T follicular helper cell (primary cell): ENCODE results near the gene SLFN12.
"Not testable (repeated sequence)": the region's sequence is repeated elsewhere in the genome, so short reads cannot be mapped to it uniquely, and the experiment has no call there.

Source experiments
- DNase-seq: peaks from one replicate; pipeline ENCODE4 v3.0.0-alpha.2; 2020; ENCODE audit warnings: low read depth

Gene SLFN12

DNA sequence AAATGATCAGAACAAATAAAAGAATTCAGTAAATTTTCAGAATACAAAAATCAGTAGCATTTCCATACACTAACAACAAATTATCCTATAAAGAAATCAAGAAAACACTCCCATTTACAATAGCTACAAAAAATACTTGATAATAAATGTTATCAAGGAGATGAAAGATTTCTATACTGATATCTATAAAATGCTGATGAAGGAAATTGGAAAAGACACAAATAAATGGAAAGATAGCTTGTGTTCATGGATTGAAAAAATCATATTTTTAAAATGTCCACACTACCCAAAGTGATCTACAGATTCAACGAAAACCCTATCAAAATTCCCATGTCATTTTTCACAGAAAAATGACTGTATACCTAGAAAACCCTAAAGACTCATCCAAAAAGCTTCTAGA is 18.1 kb downstream of the SLFN12 start:
- no peak for DNase-seq

DNA sequence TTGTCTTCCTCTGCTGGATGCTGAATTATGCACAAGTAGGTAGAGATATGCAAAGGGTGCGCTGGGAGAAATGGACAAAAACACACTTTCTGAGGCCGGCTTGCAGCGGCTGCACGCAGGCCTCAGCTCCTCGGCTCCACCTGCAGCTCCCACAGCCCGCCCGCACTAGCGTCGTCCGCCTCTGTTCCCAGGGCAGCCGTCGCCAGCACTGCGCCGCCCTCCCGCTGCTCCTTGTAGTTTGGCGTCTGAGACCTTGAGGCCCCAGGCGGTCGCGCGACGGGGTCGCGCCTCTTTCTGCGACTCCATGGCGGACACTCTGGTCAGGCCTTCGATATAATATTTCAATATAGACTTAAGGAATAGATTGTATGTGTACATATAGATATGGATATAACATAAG is 24.8 kb downstream of the SLFN12 start:
- no peak for DNase-seq

DNA sequence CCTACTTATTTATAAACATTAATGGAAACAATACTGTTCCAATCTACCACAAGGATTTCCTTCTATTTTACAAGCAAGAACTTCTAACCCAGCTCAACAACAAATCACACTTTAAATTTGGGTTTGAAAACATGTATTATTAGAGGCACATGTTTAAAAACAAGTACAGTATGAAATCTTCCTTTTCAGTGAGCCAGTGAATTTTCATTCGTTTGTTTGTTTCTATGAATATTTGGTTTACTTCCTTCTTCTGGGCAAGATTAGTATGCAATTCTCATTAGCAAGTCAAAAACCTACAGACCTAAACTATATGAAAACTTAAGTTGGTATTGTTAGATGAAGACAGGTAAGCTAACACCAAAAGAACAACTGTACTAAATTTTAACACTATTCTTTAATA is 25.7 kb downstream of the SLFN12 start:
- no peak for DNase-seq

DNA sequence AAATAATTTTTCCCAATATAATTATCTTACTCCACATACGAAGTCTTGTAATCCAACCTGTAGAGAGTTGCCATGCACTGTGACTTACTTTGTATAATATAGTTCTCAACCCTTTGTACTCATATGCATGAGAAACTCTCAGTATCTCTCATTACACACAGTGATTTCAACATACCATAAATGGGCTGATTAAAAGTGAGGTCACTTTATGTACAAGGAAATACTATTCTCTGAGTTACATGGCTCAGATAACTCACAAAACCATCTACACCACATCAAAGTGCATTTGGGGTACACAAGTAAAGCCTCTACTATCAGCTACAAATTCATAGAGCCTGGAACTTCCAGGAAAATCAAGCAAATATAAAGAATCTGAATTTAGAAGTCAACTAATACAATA is 27.9 kb downstream of the SLFN12 start:
- DNase-seq = no peak

DNA sequence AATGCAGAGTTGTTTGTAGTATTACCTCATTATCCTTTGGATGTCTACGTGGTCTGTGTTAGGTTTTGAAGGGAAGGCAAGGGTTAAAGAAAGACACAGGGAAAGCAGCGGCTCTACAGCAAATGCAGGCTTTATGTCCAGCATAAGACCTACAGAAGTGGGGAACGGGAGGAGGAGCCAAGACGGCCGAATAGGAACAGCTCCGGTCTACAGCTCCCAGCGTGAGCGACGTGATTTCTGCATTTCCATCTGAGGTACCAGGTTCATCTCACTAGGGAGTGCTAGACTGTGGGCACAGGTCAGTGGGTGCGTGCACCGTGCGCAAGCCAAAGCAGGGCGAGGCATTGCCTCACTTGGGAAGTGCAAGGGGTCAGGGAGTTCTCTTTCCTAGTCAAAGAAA is 38.5 kb downstream of the SLFN12 start:
- DNase-seq = not testable (repeated sequence)

DNA sequence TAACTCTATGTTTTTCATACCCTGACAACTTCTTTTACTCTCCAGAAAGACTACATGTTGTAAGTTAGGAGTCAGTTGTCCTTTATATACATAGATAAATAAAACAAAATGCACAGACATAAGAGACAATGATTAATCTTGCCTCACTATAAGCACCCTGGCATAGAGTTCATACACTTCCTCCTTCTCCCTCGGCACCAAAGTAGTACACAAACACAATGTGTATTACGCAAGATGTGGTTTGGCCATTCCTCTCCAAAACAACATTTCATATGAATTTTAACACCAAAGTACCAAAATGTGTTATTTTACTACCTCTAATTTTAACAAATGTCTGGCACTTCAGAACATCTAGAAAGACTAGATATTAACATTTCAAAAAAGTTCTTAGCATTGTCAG is 41.6 kb downstream of the SLFN12 start:
- DNase-seq = no peak

DNA sequence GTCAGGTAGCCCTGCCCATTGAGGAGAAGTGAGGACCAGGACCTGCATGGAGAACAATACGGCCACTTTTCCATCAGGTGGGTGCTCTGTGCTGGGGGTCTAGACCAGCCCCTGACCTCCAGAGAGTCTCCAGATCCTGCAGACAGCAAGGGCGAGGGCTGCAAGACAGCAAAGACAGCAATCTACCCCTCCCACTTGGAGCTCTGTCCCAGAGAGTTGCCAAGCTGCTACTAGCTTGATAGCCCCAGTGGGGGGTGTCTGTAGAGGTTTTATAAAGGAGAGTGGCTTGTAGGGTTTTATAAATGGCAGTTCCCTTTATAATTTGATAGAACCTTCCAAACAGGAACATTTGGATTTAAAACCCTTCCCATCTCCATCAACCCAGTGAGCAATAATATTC is 42.1 kb downstream of the SLFN12 start:
- no peak for DNase-seq

DNA sequence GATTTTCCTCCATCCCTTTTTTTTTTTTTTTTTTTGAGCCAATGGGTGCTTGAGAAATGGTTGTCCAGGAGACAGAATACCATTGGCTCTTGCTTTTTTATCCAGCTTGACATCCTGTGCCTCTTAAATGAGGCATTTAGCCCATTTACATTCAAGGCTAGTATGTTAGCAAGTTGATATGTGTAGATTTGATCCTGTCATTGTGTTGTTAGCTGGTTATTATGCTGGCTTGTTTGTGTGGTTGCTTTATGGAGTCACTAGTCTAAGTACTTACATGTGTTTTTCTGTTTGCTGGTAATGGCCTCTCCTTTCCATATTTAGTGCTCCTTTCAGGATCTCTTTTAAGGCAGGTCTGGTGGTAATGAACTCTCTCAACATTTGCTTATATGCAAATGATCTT is 44.8 kb downstream of the SLFN12 start:
- DNase-seq = no peak

DNA sequence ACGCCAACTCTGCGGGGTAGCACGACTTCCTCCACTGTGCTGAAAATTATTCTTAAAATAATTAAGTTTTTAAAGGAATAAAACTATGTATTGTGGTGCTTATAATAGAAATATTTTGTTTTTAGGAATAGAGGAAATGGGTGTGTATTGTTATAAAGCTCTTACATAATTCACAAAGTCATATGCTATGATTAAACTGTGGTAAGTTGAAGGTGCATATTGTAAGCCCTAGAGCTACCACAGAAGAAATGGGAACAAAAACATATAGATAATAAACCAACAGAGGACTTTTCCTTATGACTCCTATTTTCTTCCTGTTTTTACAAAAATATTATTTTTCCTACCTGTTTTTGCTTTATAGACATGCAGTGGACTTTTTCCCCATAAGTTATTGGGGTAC is 54.6 kb downstream of the SLFN12 start:
- DNase-seq = no peak

DNA sequence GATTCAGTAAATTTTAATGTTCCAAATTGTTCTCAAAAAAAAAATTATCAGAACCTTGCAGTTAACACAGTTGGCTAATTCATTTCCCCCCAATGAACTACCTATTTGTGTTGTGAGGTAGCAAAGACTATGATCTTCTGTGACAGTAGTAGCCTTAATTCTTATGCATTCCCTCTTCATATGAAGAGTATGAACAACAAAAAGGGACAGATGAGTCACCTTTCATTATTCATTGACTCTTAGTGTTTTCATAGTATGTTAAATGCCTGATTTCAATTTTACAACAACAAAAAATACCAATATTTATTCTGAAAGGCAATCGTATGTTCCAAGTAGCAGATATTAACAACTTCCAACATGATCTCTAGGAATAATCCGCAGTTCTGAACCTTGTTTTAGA is 55.2 kb downstream of the SLFN12 start:
- no peak for DNase-seq

DNA sequence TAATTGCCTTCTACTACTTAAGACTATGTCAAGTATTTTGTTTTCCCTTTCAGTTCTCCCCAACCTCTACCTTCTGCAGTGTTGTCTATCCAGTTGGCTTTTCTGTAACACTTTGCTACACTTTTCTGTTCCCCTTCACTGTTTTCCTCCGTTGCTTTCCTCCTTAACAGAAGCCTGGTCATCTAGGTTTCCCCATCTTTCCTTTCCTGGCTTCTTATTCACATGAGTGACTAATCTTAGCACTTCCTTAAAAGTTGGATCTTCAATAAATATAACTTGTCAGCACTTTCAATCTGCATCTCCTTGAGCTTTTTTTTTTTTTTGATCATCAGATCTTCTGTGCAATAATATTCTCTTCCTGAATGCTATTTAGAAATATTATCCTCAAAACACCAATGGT is 56.1 kb downstream of the SLFN12 start:
- DNase-seq = no peak

DNA sequence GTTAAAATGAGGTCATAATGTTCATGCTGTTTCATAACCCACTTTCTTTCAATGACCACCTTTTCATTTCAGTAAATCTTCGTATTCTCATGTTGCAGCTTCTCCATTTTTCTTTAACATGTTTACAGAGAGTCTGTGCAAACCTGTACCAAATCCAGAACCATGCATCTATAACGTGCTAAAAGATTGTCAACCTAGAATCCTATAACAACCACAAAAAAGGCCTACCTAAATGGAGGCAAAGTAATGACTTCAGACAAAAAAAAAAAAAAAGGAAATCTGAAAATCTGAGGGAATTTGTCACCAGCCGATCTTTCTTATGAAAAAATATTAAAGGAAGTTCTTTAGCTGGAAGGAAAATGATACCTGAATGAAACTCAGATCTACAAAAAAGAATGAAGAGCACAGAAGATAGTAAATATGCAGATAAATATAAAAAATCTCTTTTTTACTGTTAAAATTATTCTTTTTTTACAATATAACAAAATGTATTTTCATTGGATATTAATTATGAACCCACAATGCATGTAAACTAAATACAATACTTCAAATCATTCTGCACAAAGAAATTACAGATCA is 57.4 kb downstream of the SLFN12 start:
- DNase-seq = no peak

DNA sequence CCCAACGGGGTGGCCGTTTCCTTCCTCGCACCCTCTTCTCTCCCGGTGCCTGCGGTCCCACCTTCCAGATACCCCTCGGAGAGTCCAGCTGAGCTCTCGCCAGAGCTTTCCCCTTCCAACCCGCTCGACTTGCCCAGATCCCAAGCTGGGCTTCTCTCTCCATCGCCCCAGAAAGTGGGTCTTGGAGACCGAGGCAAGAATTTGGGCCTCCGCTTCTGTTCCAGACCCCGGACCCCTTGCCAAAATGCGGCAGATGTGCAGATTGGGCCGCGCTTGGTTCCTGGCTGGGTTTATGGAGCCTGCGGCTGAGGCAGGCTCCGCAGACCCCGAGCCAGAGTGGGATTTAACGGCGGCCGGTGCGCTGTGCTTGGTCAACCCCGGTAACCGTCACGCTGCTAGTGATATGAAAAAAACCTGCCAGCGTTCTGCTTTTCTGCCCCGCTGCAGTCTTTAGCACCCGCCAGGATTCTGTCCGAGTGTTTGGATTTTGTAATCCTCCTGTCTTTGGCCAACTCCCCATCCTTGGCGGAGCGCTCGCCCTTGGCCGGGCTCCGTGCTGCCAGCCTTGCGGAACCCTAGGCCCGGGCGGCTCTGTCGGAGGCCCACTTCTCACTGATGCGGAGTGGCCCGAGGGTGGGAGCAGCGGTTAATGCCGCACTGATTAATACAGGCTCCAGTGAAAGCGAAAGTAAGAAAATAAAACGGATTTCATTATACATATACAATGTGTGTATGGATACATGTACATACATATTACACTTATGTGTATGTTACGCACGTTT is 58.1 kb downstream of the SLFN12 start:
- peak; percentile 4 for DNase-seq

DNA sequence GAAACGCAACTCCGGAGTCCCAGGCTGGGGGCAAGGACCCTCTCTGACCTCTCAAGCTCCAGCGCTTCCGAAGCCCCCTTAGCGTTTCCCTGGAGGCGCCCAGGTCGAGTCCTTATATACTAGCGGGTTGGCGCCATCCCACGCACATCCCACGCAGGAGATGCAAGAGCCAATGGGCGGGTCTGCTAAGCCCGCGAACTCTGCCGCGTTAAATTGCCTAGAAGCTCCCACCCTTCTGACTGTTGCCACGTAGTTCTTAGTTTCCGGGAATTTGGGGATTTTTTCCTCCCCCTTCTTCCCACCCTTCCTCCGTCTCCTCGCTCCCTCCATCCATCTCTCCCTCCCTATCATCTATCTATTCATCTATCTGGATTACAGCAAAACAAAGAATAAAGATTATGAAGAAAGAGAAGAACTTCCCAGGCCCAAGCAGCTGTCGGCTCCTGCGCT is 58.7 kb downstream of the SLFN12 start, which contains the start of gene SLFN11:
SLFN11 (minus strand) TSS at position 88 of the 450 bp plus-strand sequence. CDS start 9,814 bp downstream, outside the sequence.
- peak; percentile 83 for DNase-seq

DNA sequence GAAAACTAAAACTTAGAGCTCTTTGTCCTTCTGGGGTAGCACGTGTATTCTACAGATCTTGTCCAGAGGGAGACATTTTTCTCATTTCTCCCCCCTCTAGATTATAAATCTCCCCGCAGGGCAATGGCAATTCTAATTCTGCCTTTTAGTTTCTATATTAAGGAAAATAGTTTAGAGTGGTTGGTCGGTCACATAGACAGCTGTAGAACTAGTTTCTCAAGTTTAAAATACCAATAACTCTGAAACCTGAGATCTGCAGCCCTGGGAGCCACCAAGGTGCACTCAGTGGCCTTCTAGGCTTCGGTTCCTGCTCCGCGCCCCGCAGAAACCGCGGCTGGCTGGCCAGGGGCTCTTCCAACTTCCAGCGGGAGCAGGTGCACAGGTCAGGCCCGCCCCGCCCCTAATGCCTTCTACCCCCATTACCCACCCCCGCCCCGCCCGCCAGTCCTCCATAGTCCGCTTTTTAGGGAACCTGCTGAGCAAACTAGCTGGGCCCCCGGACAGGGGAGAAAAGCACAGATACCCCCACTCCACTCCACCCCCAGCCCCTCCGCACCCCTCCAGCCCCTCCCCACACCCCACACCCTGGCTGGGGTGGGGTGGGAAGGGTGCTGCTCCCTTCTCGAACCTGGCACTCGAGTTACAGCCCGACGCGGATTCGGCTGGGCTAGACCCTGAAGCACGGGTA is 59.3 kb downstream of the SLFN12 start:
- peak; percentile 9 for DNase-seq

DNA sequence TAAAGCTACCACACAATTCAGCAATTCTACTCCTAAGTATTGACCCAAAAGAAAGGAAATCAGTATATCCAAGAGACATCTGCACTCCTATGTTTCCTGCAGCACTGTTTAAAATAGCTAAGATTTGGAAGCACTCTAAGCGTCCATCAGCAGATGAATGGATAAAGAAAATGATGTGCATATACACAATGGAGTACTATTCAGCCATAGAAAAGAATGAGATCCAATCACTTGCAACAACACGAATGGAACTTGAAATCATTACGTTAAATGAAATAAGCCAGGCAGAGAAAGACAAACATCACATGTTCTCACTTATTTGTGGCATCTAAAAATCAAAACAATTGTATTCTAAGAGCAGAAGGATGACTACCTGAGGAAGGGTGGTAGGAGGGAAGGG is 60.4 kb downstream of the SLFN12 start:
- DNase-seq = no peak

DNA sequence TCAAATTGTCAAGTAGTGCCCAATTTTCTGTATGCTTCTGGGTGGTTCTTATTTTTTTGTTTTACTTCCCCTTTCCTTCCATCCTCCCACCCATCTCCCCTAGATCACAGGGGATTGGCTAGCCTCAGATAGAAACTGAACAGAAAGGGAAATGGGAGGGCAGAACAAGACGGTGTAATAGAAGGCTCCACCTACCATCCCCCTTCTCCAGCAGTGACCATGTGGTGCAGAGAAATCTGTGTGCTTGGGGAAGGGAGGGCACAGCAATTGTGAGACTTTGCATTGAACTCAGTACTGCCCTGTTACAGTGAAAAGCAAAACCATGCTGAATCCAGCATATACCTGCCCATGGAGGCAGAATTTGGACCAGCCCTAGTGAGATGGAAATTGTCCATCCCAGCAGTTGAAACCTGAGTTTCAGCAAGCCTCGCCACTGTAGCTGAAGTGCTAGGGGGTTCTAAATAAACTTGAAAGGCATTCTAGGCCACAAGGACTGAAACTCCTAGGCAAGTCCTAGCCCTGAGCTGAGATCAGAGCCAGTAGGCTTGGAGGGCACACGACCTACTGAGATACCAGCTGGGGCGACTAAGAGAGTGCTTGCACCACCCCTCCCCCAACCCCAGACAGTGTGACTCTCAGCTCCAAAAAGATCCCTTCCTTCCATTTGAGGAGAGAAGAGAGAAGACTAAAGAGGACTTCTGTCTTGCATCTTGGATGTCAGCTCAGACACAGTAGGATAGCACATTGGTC is 64.0 kb downstream of the SLFN12 start:
- no peak for DNase-seq

DNA sequence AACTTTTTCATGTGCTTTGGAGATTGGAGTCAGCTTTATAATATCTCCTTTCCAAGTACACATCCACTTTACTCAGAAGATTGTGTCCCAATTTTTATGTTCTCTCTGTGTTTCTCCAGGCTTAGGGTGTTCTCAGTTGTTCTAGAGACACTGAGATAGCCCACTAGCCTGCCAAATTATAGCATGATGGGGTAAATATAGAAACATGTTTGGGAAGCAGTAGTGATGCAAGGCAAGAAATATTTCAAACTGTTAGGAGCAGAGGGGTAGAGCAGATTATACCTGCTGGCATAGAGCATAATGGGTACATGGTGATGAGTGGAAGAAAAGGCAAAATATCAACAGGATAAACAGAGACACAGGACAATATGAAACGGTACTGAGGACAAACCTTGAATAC is 71.3 kb downstream of the SLFN12 start:
- no peak for DNase-seq
